GM12872 (cell line): Measurements from ENCODE around the gene GSG1.

Experiments
- TF ChIP-seq, protein P1 (sequence below): IDR thresholded peaks from 3 replicates; pipeline ENCODE4 v1.5.1; 2011; ENCODE audit warnings: low read depth, mild to moderate bottlenecking, low read length, moderate library complexity; ENCODE audit not compliant: insufficient read depth

Gene GSG1

DNA sequence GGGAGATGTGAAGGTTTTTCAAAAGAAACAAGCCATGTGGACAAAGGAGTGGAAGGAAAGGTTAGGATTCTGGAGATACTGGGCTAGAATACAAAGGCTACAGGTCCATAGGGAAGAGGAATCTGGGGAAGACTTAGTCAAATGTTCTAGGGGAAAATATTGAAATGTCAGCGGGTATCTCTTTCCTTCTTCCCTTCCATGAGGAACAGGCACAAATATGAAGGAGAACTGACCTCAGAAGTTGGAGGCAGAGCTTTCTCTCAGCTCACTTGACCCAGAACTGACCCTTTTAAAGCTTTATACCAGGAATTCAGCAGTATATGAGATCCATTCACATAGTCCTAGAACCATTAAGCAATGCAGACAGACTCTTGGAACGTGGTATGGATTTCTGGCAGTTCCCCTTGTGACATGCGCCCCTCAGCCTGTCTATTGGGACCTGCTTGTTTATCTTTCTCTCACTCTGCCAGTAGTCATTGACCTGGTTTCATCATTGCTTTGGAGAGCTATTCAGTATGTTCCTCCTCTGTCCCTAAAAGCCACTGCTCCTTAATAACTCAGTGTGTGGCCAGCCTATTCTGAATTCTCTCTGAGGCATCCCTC, 43.0 kb upstream of the GSG1 start:
- TF ChIP-seq, protein P1, sequence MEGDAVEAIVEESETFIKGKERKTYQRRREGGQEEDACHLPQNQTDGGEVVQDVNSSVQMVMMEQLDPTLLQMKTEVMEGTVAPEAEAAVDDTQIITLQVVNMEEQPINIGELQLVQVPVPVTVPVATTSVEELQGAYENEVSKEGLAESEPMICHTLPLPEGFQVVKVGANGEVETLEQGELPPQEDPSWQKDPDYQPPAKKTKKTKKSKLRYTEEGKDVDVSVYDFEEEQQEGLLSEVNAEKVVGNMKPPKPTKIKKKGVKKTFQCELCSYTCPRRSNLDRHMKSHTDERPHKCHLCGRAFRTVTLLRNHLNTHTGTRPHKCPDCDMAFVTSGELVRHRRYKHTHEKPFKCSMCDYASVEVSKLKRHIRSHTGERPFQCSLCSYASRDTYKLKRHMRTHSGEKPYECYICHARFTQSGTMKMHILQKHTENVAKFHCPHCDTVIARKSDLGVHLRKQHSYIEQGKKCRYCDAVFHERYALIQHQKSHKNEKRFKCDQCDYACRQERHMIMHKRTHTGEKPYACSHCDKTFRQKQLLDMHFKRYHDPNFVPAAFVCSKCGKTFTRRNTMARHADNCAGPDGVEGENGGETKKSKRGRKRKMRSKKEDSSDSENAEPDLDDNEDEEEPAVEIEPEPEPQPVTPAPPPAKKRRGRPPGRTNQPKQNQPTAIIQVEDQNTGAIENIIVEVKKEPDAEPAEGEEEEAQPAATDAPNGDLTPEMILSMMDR = no peak

- TF ChIP-seq, protein P1 = no peak
These were observed 40.9 kb upstream of the GSG1 start for GRCh38 chr12:13144266-13144828.

GRCh38 chr12:13142747-13143146, 39.3 kb upstream of the GSG1 start:
- TF ChIP-seq, protein P1 = no peak

- TF ChIP-seq, protein P1 = no peak
These were observed 38.2 kb upstream of the GSG1 start for GRCh38 chr12:13141686-13142085.

DNA sequence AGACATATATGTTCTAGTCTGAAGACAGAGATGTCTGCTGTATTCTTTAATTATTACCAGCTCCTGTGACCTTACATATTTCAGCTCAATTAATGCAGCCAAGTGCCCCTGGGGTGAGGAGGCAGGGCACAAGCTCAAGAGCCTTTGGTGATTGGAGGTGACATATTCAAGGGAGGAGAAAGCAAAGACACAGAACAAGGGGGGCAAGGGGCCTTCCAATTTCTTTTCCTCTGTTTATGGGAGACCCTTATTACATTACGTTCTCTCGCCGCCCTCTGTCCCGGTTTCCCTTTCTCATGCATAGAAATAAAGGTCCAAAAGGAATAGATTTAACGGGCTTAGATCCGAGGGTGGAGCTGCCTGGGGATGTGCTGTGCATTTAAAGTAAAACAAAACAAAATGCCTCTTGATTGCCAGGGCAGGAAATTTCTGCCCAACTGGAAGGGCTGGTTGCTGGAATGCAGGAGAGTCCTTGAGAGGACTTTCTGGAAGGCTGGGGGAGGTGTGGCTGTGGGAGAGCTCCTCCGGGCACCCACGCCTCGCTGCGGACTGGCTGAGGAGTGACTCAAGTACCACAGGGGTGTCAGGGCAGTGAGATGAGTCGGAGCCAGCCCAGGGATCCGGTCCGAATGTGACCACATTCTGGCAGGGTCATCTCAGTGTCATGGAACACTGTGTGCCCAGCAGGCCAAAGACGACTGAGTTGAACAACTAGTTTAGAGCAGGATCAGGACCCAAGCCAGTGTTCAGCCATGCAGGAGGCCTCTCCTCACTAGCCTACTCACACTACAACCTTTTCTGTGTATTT, 32.1 kb upstream of the GSG1 start:
- TF ChIP-seq, protein P1 = no peak

DNA sequence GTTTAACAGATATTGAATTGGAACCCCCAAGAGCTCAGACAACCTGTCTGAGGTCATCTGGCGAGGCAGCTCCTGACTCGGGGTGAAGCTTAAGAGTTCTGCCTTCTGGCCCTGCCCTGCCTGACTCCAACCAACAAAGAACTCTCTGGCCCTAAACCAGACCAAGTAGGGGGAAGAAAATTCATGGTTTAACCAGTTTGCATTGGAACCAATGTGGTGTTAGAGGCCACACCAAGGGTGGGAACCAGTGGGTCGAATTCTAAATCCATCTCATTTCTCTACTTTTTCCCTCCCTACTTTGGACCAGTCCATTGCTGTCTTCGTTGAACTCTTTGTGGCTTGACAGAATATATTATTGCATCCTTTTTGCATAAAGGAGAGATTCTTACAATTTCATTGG, 30.4 kb upstream of the GSG1 start:
- TF ChIP-seq, protein P1 = no peak

- TF ChIP-seq, protein P1 = no peak
These were observed 27.5 kb upstream of the GSG1 start for GRCh38 chr12:13130981-13131380.
